ENCODE measurements around the gene LENEP. TPM values are rescaled to one million over a fixed set of nuclear protein-coding genes. Genes with fewer than 3 reads are reported as not detected.

The LENEP gene
- total RNA-seq, 1 donor from 2014 or later = 1.9 TPM

DNA sequence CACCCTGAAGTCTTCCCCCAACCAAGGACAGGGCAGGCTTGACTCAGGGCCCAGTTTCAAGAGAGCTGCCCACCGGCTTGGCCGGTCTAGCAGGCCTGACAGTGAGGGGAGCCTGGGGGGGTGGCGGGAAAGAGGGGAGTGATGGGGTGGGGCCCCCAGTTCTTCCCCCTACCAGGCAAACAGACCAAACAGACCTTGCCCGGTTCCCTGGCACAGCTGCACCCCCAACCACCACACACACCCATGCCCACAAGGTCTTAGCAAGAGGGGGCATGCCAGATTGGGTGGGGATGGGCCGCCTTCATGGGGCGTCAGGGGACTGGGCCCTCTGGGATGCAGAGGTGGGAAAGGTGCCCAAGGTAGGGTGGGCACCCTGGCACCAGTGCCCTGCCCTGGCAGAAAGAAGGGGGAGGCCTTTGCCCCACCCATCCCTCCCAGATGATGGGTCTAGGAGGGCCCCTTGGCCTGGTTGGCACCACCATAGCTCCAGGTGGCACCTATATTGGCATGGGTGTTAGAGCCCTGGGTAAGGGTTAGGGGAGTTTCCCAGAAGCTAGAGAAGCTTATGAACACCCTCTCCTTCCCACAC is 18.1 kb downstream of the LENEP start:
- Mint-ChIP-seq H3K4me1 (peaks cover 14% of the 10 kb centered on the region), H3K27me3 (ENCODE audit: low read depth) (no peaks in the 10 kb centered on the region), H3K9me3 (no peaks in the 10 kb centered on the region), H3K4me3 (no peak overlapping the region), H3K36me3 (ENCODE audit: low read depth) (no peaks in the 10 kb centered on the region), H3K27ac (ENCODE audit: unreplicated experiment) (no peak overlapping the region)
- no peak for DNase-seq (ENCODE audit: low read depth, low spot score)
- TF ChIP-seq, protein P1, sequence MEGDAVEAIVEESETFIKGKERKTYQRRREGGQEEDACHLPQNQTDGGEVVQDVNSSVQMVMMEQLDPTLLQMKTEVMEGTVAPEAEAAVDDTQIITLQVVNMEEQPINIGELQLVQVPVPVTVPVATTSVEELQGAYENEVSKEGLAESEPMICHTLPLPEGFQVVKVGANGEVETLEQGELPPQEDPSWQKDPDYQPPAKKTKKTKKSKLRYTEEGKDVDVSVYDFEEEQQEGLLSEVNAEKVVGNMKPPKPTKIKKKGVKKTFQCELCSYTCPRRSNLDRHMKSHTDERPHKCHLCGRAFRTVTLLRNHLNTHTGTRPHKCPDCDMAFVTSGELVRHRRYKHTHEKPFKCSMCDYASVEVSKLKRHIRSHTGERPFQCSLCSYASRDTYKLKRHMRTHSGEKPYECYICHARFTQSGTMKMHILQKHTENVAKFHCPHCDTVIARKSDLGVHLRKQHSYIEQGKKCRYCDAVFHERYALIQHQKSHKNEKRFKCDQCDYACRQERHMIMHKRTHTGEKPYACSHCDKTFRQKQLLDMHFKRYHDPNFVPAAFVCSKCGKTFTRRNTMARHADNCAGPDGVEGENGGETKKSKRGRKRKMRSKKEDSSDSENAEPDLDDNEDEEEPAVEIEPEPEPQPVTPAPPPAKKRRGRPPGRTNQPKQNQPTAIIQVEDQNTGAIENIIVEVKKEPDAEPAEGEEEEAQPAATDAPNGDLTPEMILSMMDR (conservative IDR thresholded peaks at IDR 0.05) = no peak

DNA sequence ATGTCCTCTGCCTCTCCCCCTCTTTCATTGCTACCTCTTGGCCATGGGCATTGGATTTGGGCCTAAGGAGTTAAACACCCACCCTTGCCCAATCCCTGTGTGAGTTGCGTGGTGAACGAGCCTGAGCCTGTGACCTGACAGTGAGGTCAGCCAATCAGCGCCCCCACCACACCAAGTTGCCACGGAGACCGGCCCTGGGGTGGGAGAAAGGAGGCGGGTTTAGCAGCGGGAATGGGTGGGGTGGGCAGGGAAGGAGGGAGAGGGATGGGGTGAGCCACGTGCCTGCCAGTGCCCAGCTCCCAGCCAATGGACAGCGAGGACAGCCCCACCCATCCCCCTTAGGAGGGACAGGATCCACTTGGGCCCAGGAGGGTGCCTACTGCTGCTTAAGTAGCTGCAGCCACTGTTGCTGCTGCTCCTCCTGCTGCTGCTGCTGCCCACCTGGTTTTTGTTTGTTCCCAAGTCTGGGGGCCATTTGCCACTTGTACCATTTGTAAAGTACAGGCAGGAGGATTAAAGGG is 18.7 kb downstream of the LENEP start:
- peaks cover 10% of the 10 kb centered on the region for H3K4me1 Mint-ChIP-seq
- no peak for DNase-seq (ENCODE audit: low read depth, low spot score)
- no peaks in the 10 kb centered on the region for H3K27me3 Mint-ChIP-seq (ENCODE audit: low read depth)
- H3K9me3 Mint-ChIP-seq = no peaks in the 10 kb centered on the region
- no peak overlapping the region for H3K4me3 Mint-ChIP-seq
- TF ChIP-seq, protein P1 (conservative IDR thresholded peaks at IDR 0.05) = no peak
- H3K36me3 Mint-ChIP-seq (ENCODE audit: low read depth) = no peaks in the 10 kb centered on the region
- H3K27ac Mint-ChIP-seq (ENCODE audit: unreplicated experiment) = no peak overlapping the region

DNA sequence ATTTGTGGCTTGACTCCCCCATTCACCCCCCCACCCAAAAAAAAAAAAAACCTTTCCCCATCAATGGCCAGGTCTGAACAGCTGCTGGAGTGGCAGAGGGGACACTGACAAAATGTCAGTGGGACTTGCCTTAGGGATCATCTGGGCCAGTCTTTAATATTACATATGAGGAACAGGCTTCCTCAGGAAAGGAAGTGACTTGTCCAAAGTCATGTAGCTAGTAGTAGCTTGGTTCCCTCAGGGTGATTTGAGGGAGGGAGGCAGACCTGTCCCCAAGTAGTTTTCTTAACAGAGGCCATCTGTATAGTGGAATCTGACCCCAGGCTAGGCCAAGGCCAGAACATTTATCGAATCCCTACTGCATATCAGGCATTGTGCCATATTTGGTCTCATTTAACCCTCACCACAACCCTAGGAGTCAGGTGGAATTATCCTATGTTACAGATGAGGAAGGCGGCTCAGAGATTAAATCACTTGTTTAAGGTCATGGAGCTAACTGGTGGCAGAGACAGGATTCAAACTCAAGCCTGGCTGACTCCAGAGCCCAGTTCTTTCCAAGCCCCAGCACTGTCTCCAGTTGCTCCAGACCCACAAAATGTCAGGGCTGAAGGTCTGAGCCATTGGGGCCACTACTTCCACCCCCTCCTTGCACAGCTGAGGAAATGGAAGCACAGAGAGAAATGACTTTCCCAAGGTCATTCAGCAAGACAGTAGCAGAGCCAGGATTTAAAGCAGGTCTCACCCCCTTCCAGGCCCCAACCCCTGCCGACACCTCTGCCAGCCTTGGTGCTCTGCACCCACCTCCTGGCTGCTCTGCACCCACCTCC is 19.6 kb downstream of the LENEP start:
- no peak for DNase-seq (ENCODE audit: low read depth, low spot score)
- Mint-ChIP-seq H3K4me1 (peaks cover 14% of the 10 kb centered on the region), H3K27ac (ENCODE audit: unreplicated experiment) (no peak overlapping the region), H3K4me3 (peak overlapping the region; percentile 25), H3K27me3 (ENCODE audit: low read depth) (no peaks in the 10 kb centered on the region), H3K9me3 (no peaks in the 10 kb centered on the region), H3K36me3 (ENCODE audit: low read depth) (no peaks in the 10 kb centered on the region)
- TF ChIP-seq, protein P1 (conservative IDR thresholded peaks at IDR 0.05) = no peak

DNA sequence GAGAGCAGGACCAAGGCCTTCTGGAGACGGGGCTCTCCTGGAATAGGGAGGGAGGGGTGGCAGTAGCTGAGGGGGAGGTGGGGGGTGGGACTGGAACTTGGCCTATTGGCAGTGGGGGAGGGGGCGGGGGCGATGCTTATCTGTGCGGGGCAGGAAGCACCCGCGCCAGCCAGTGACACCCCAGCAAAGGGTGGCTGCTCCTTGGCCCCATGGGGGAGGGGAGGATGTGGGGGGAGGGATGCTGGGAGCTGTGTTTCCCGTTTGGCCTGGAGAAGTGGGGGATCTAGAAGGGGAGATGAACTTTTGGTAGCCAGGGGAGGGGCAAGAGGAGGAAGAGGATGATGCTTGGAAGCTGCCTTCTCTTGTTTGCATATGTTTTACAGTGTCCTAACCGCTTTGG is 20.2 kb downstream of the LENEP start:
- Mint-ChIP-seq H3K4me1 (peaks cover 15% of the 10 kb centered on the region), H3K9me3 (no peaks in the 10 kb centered on the region), H3K27ac (ENCODE audit: unreplicated experiment) (no peak overlapping the region), H3K36me3 (ENCODE audit: low read depth) (no peaks in the 10 kb centered on the region), H3K4me3 (no peak overlapping the region), H3K27me3 (ENCODE audit: low read depth) (no peaks in the 10 kb centered on the region)
- TF ChIP-seq, protein P1 (conservative IDR thresholded peaks at IDR 0.05) = no peak
- no peak for DNase-seq (ENCODE audit: low read depth, low spot score)

DNA sequence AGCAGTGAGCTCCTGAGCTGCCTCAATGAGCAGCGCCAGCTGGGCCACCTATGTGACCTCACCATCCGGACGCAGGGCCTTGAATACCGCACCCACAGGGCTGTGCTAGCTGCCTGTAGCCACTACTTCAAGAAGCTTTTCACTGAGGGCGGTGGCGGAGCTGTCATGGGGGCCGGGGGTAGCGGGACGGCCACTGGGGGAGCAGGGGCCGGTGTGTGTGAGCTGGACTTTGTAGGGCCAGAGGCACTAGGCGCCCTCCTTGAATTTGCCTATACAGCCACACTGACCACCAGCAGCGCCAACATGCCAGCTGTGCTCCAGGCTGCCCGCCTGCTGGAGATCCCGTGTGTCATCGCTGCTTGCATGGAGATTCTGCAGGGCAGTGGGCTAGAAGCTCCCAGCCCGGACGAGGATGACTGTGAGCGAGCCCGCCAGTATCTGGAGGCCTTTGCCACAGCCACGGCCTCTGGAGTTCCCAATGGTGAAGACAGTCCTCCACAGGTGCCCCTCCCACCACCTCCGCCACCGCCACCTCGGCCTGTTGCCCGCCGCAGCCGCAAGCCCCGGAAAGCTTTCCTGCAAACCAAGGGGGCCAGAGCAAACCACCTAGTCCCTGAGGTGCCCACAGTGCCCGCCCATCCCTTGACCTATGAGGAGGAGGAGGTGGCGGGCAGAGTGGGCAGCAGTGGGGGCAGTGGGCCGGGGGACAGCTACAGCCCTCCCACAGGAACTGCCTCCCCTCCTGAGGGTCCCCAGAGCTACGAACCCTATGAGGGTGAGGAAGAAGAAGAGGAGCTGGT is 21.5 kb downstream of the LENEP start:
- Mint-ChIP-seq H3K36me3 (ENCODE audit: low read depth) (no peaks in the 10 kb centered on the region), H3K27me3 (ENCODE audit: low read depth) (no peaks in the 10 kb centered on the region), H3K4me3 (no peak overlapping the region), H3K27ac (ENCODE audit: unreplicated experiment) (no peak overlapping the region), H3K9me3 (no peaks in the 10 kb centered on the region), H3K4me1 (peaks cover 28% of the 10 kb centered on the region)
- TF ChIP-seq, protein P1 (conservative IDR thresholded peaks at IDR 0.05) = no peak
- DNase-seq (ENCODE audit: low read depth, low spot score) = no peak
